ENCODE results near the gene FAM187B. TPM values are rescaled to one million over a fixed set of nuclear protein-coding genes. Genes with fewer than 3 reads are reported as not detected.

Gene FAM187B
- total RNA-seq, 1 experiment from 2014 or later = not detected

GRCh38 chr19:35178701-35179100 lies 49.8 kb downstream of the FAM187B start:
- Histone ChIP-seq H3K36me3 (ENCODE audit: insufficient read depth, low read length, poor library complexity, severe bottlenecking) (no peaks in the 10 kb centered on the region), H3K4me1 (ENCODE audit: insufficient read depth, low read length, poor library complexity, severe bottlenecking) (no peaks in the 10 kb centered on the region), H3K9me3 (ENCODE audit: low read depth, low read length, poor library complexity, severe bottlenecking) (no peaks in the 10 kb centered on the region), H3K27me3 (replicated peaks; ENCODE audit: insufficient read depth, low read depth, low read length, poor library complexity) (no peaks in the 10 kb centered on the region), H3K27ac (ENCODE audit: low read depth, low read length, poor library complexity, severe bottlenecking) (no peak overlapping the region), H3K4me3 (ENCODE audit: low read depth, low read length, poor library complexity, severe bottlenecking) (no peak overlapping the region)
- no peak for DNase-seq (ENCODE audit: low spot score)
- BruUV-seq (replicated peaks) = no TSS peak
- intact Hi-C loops (cut with micrococcal nuclease; ENCODE audit: unreplicated experiment) = no loop called here
- no peak for TF ChIP-seq EZH2 (IDR thresholded peaks at IDR 0.05; ENCODE audit: borderline replicate concordance, low read depth, low read length, poor library complexity, severe bottlenecking)
- TF ChIP-seq CTCF (conservative IDR thresholded peaks at IDR 0.05; ENCODE audit: low read depth, low read length) = no peak
- ChIA-PET POLR2A (ENCODE audit: low non-redundant PET) (no interaction called here), CTCF (no interaction called here)

- CTCF ChIA-PET = no interaction called here
- no peak overlapping the region for H3K27ac ChIP-seq (ENCODE audit: low read depth, low read length, poor library complexity, severe bottlenecking)
- no peak for DNase-seq (ENCODE audit: low spot score)
- no peaks in the 10 kb centered on the region for H3K9me3 ChIP-seq (ENCODE audit: low read depth, low read length, poor library complexity, severe bottlenecking)
- no TSS peak for BruUV-seq (replicated peaks)
- intact Hi-C loops (cut with micrococcal nuclease; ENCODE audit: unreplicated experiment) = no loop called here
- no peaks in the 10 kb centered on the region for H3K4me1 ChIP-seq (ENCODE audit: insufficient read depth, low read length, poor library complexity, severe bottlenecking)
- POLR2A ChIA-PET (ENCODE audit: low non-redundant PET) = interaction anchor here (0.5 kb wide), 1 partner anchor 13 kb away, joined by 3 read pairs; no protein-coding TSS in a partner anchor
- TF ChIP-seq EZH2 (IDR thresholded peaks at IDR 0.05; ENCODE audit: borderline replicate concordance, low read depth, low read length, poor library complexity, severe bottlenecking) (no peak), CTCF (conservative IDR thresholded peaks at IDR 0.05; ENCODE audit: low read depth, low read length) (no peak)
- no peaks in the 10 kb centered on the region for H3K27me3 ChIP-seq (replicated peaks; ENCODE audit: insufficient read depth, low read depth, low read length, poor library complexity)
- H3K4me3 ChIP-seq (ENCODE audit: low read depth, low read length, poor library complexity, severe bottlenecking) = no peak overlapping the region
- H3K36me3 ChIP-seq (ENCODE audit: insufficient read depth, low read length, poor library complexity, severe bottlenecking) = no peaks in the 10 kb centered on the region
These were observed 50.9 kb downstream of the FAM187B start for GRCh38 chr19:35177377-35178274.

GRCh38 chr19:35176181-35176570 lies 52.4 kb downstream of the FAM187B start:
- POLR2A ChIA-PET (ENCODE audit: low non-redundant PET) = no interaction called here
- intact Hi-C loops (cut with micrococcal nuclease; ENCODE audit: unreplicated experiment) = no loop called here
- no TSS peak for BruUV-seq (replicated peaks)

More at GRCh38 chr19:35176181-35176570, 52.4 kb downstream of the FAM187B start:
- CTCF ChIA-PET = no interaction called here
- H3K27me3 ChIP-seq (replicated peaks; ENCODE audit: insufficient read depth, low read depth, low read length, poor library complexity) = no peaks in the 10 kb centered on the region
- DNase-seq (ENCODE audit: low spot score) = no peak
- TF ChIP-seq CTCF (conservative IDR thresholded peaks at IDR 0.05; ENCODE audit: low read depth, low read length) (no peak), EZH2 (IDR thresholded peaks at IDR 0.05; ENCODE audit: borderline replicate concordance, low read depth, low read length, poor library complexity, severe bottlenecking) (no peak)
- H3K4me3 ChIP-seq (ENCODE audit: low read depth, low read length, poor library complexity, severe bottlenecking) = no peak overlapping the region
- no peak overlapping the region for H3K27ac ChIP-seq (ENCODE audit: low read depth, low read length, poor library complexity, severe bottlenecking)
- no peaks in the 10 kb centered on the region for H3K36me3 ChIP-seq (ENCODE audit: insufficient read depth, low read length, poor library complexity, severe bottlenecking)
- no peaks in the 10 kb centered on the region for H3K9me3 ChIP-seq (ENCODE audit: low read depth, low read length, poor library complexity, severe bottlenecking)
- H3K4me1 ChIP-seq (ENCODE audit: insufficient read depth, low read length, poor library complexity, severe bottlenecking) = no peaks in the 10 kb centered on the region

Other genes starting within 250 kb of the FAM187B start
- gene GRAMD1A, start 228.4 kb downstream of the FAM187B start, total RNA-seq (2021) = 87.3 and 101 TPM in 2 replicates
- gene SCN1B, start 198.3 kb downstream of the FAM187B start, total RNA-seq (2021) = 2.0 and 2.3 TPM in 2 replicates
- gene HPN, start 187.0 kb downstream of the FAM187B start, total RNA-seq (2021) = not detected in 2 replicates
- gene FXYD3, start 112.9 kb downstream of the FAM187B start, total RNA-seq (2021) = not detected in 2 replicates
- not detected in 2 replicates for gene LGI4, start 93.7 kb downstream of the FAM187B start, total RNA-seq (2021)
- gene FXYD1, start 89.9 kb downstream of the FAM187B start, total RNA-seq (2021) = 0.98 TPM in 1 of 2 replicates, not detected in the other
- 0.56 and 0.85 TPM in 2 replicates for gene FXYD7, start 85.5 kb downstream of the FAM187B start, total RNA-seq (2021)
- 12.7 and 13.6 TPM in 2 replicates for gene FXYD5, start 74.0 kb downstream of the FAM187B start, total RNA-seq (2021)
- 1.9 and 2.9 TPM in 2 replicates for gene LSR, start 20.3 kb upstream of the FAM187B start, total RNA-seq (2021)
- 82.0 and 90.8 TPM in 2 replicates for gene USF2, start 40.2 kb upstream of the FAM187B start, total RNA-seq (2021)
- gene HAMP, start 53.8 kb upstream of the FAM187B start, total RNA-seq (2021) = 0.28 and 0.37 TPM in 2 replicates
- gene MAG, start 63.4 kb upstream of the FAM187B start, total RNA-seq (2021) = not detected in 2 replicates
- not detected in 2 replicates for gene CD22, start 100.4 kb upstream of the FAM187B start, total RNA-seq (2021)
- not detected in 2 replicates for gene FFAR1, start 119.2 kb upstream of the FAM187B start, total RNA-seq (2021)
- gene FFAR3, start 129.7 kb upstream of the FAM187B start, total RNA-seq (2021) = 0.15 TPM in 1 of 2 replicates, not detected in the other
- not detected in 2 replicates for gene GPR42, start 142.3 kb upstream of the FAM187B start, total RNA-seq (2021)
- not detected in 2 replicates for gene FFAR2, start 219.5 kb upstream of the FAM187B start, total RNA-seq (2021)

Data from A673 (cell line).